ENCODE measurements around the gene ASCC1. TPM values are rescaled to one million over a fixed set of nuclear protein-coding genes. Genes with fewer than 3 reads are reported as not detected.
A peak's percentile ranks its signal among the peaks of the same experiment; 100 is the strongest.

The ASCC1 gene
- total and polyA plus RNA-seq, 2 donors (not counting 1 experiment from before 2014, with no cell fraction given): 17.9 to 28.1 TPM

DNA sequence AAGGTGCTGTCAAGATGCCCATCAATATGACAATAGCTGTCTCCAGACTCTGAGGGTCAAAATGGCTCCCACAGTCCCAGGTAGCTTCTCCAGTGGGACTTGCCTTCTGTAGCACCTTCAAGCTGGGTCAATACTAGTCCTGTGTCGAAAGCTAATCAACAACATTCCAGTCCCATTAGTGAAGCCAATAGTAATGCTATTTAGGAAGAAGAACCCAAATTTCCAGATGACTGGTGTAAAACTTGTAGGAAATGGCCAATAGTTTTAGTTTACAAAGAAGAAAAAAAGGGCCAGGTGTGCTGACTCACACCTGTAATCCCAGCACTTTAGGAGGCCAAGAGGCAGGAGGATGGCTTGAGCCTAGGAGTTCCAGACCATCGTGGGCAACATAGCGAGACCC, 125.8 kb downstream of the ASCC1 start:
- H3K9ac ChIP-seq (ENCODE audit: low read length): no peak overlapping the region
- Mint-ChIP-seq H3K27me3 (no peaks in the 10 kb centered on the region), H3K4me1 (peaks cover 39% of the 10 kb centered on the region), H3K4me3 (no peak overlapping the region), H3K27ac (peak overlapping the region; percentile 84), H3K9me3 (ENCODE audit: insufficient read depth) (no peaks in the 10 kb centered on the region)
- 100% methylated on average over 2 of the region's 3 CpGs for WGBS (ENCODE audit: insufficient coverage)
- no peak overlapping the region for H2AFZ ChIP-seq (ENCODE audit: insufficient read depth, low read depth, low read length, poor library complexity, severe bottlenecking)
- H3K4me1 ChIP-seq (ENCODE audit: control insufficient read depth in 2 of 2, insufficient read depth in 2 of 2, low read length in 2 of 2): peaks cover 24 to 31% of the 10 kb centered on the region in 2 donors
- CTCF ChIA-PET: interaction anchor here (0.8 to 4.7 kb wide), 4 partner anchors 41 to 249 kb away, joined by 3 to 19 read pairs (median 5); no protein-coding TSS in a partner anchor
- H4K20me1 ChIP-seq (ENCODE audit: control insufficient read depth, insufficient read depth, low read length, poor library complexity, severe bottlenecking): peaks cover 5% of the 10 kb centered on the region
- H3K9me3 ChIP-seq (ENCODE audit: control extremely low read depth in 1 of 3, control insufficient read depth in 2 of 3, insufficient read depth in 1 of 3, low read length in 2 of 3): no peaks in the 10 kb centered on the region
- intact Hi-C loops (cut with micrococcal nuclease): no loop called here
- H3K27me3 ChIP-seq (replicated peaks in 1 of 4; ENCODE audit: control extremely low read depth in 1 of 4, control insufficient read depth in 3 of 4, insufficient read depth in 4 of 4, low read length in 3 of 4): no peaks in the 10 kb centered on the region
- H3K27ac ChIP-seq (ENCODE audit: low read length in 2 of 2): no peak overlapping the region
- no peak overlapping the region for H3K4me3 ChIP-seq (ENCODE audit: control extremely low read depth in 1 of 5, extremely low read depth in 1 of 5, insufficient read depth in 1 of 5, low read depth in 2 of 5, low read length in 4 of 5)
- TF ChIP-seq, protein P1, sequence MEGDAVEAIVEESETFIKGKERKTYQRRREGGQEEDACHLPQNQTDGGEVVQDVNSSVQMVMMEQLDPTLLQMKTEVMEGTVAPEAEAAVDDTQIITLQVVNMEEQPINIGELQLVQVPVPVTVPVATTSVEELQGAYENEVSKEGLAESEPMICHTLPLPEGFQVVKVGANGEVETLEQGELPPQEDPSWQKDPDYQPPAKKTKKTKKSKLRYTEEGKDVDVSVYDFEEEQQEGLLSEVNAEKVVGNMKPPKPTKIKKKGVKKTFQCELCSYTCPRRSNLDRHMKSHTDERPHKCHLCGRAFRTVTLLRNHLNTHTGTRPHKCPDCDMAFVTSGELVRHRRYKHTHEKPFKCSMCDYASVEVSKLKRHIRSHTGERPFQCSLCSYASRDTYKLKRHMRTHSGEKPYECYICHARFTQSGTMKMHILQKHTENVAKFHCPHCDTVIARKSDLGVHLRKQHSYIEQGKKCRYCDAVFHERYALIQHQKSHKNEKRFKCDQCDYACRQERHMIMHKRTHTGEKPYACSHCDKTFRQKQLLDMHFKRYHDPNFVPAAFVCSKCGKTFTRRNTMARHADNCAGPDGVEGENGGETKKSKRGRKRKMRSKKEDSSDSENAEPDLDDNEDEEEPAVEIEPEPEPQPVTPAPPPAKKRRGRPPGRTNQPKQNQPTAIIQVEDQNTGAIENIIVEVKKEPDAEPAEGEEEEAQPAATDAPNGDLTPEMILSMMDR (IDR thresholded peaks at IDR 0.05): no peak
- no peak for TF ChIP-seq EZH2 (IDR thresholded peaks at IDR 0.05; ENCODE audit: borderline replicate concordance, insufficient read depth, low read depth, low read length, poor library complexity, severe bottlenecking)
- no peak overlapping the region for H3K4me2 ChIP-seq (replicated peaks; ENCODE audit: low read depth, low read length, poor library complexity, severe bottlenecking)
- peaks cover 58% of the 10 kb centered on the region for H3K79me2 ChIP-seq (ENCODE audit: control insufficient read depth, insufficient read depth, low read length)
- DNase-seq: no peak
- ATAC-seq (ENCODE audit: low read depth): no peak
- POLR2A ChIA-PET: interaction anchor here (0.9 to 1.1 kb wide), 2 partner anchors 126 to 201 kb away, joined by 3 to 4 read pairs; partner anchors contain the start of genes ANAPC16 and ASCC1
- peaks cover 0 to 10% of the 10 kb centered on the region in 2 experiments for H3K36me3 ChIP-seq (replicated peaks in 1 of 2; ENCODE audit: control extremely low read depth in 1 of 2, control insufficient read depth in 1 of 2, extremely low read depth in 1 of 2, insufficient read depth in 2 of 2, low read length in 1 of 2)

DNA sequence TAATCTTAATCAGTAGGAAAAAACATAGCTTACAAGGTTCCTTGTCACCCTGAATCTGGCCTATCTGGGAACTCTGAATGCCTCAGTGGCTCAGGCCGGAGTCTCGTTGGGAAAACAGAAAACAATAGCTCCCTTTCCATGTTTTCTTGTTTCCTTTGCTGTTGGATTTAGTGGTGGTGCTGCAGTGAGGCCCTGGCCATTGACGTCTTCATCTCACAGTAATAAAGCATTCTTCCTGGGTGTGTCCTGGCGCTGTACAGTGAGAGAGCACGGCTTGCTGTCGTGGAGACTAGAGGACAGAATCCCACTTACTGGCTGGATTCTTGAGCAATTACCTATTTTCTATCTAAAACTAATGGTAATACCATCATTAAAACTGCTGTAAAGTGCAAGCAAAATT, 126.5 kb downstream of the ASCC1 start:
- Histone ChIP-seq H2AFZ (ENCODE audit: insufficient read depth, low read depth, low read length, poor library complexity, severe bottlenecking) (no peak overlapping the region), H3K27me3 (replicated peaks in 1 of 4; ENCODE audit: control extremely low read depth in 1 of 4, control insufficient read depth in 3 of 4, insufficient read depth in 4 of 4, low read length in 3 of 4) (no peaks in the 10 kb centered on the region), H3K9me3 (ENCODE audit: control extremely low read depth in 1 of 3, control insufficient read depth in 2 of 3, insufficient read depth in 1 of 3, low read length in 2 of 3) (no peaks in the 10 kb centered on the region), H3K36me3 (replicated peaks in 1 of 2; ENCODE audit: control extremely low read depth in 1 of 2, control insufficient read depth in 1 of 2, extremely low read depth in 1 of 2, insufficient read depth in 2 of 2, low read length in 1 of 2) (peaks cover 0 to 12% of the 10 kb centered on the region in 2 experiments), H3K9ac (ENCODE audit: low read length) (no peak overlapping the region), H3K4me3 (ENCODE audit: control extremely low read depth in 1 of 5, extremely low read depth in 1 of 5, insufficient read depth in 1 of 5, low read depth in 2 of 5, low read length in 4 of 5) (no peak overlapping the region), H4K20me1 (ENCODE audit: control insufficient read depth, insufficient read depth, low read length, poor library complexity, severe bottlenecking) (peaks cover 5% of the 10 kb centered on the region), H3K4me1 (ENCODE audit: control insufficient read depth in 2 of 2, insufficient read depth in 2 of 2, low read length in 2 of 2) (peaks cover 24 to 31% of the 10 kb centered on the region in 2 donors), H3K27ac (ENCODE audit: low read length in 2 of 2) (peak overlapping the region; percentile 33 to 92), H3K79me2 (ENCODE audit: control insufficient read depth, insufficient read depth, low read length) (peaks cover 60% of the 10 kb centered on the region), H3K4me2 (replicated peaks; ENCODE audit: low read depth, low read length, poor library complexity, severe bottlenecking) (peak overlapping the region; percentile 93)
- H3K9me3 Mint-ChIP-seq (ENCODE audit: insufficient read depth): no peaks in the 10 kb centered on the region
- no peak for ATAC-seq (ENCODE audit: low read depth)
- H3K27me3 Mint-ChIP-seq: no peaks in the 10 kb centered on the region
- 100% methylated on average over 1 of the region's 6 CpGs for WGBS (ENCODE audit: insufficient coverage)
- H3K4me3 Mint-ChIP-seq: peak overlapping the region; percentile 62
- TF ChIP-seq EZH2 (IDR thresholded peaks at IDR 0.05; ENCODE audit: borderline replicate concordance, insufficient read depth, low read depth, low read length, poor library complexity, severe bottlenecking): no peak
- TF ChIP-seq, protein P1 (IDR thresholded peaks at IDR 0.05): no peak
- peaks cover 46% of the 10 kb centered on the region for H3K4me1 Mint-ChIP-seq
- intact Hi-C loops (cut with micrococcal nuclease): loop anchor here (5.0 kb wide), 4 partner anchors 38 to 252 kb away; no protein-coding TSS in a partner anchor
- ChIA-PET CTCF (interaction anchor here (0.8 to 4.7 kb wide), 5 partner anchors 37 to 250 kb away, joined by 3 to 19 read pairs (median 7); no protein-coding TSS in a partner anchor), POLR2A (interaction anchor here (0.6 to 1.8 kb wide), 3 partner anchors 10 to 242 kb away, joined by 4 to 6 read pairs (median 4); partner anchors contain the start of genes ANAPC16 and ASCC1)
- peak overlapping the region; percentile 84 for H3K27ac Mint-ChIP-seq
- no peak for DNase-seq
